NCI-H2081 treated with DMSO at 0.1 percent for 48 hours (cell line): ENCODE data around the gene M1AP.

Experiments
- DNase-seq: peaks from one replicate; lab custom pipeline; 2025; lab: John Stamatoyannopoulos, UW

Gene M1AP

GRCh38 chr2:74597410-74597809 lies 50.7 kb downstream of the M1AP start:
- peak; percentile 1 for DNase-seq

- no peak for DNase-seq
These were observed 51.5 kb downstream of the M1AP start for GRCh38 chr2:74596584-74596983.

GRCh38 chr2:74593826-74594772 lies 54.0 kb downstream of the M1AP start:
- no peak for DNase-seq

GRCh38 chr2:74588664-74589063 lies 59.5 kb downstream of the M1AP start:
- no peak for DNase-seq

GRCh38 chr2:74587664-74588277 lies 60.4 kb downstream of the M1AP start:
- DNase-seq: peak; percentile 39

- DNase-seq: no peak
These were observed 62.5 kb downstream of the M1AP start for GRCh38 chr2:74585406-74586185.

GRCh38 chr2:74584088-74584645 lies 64.0 kb downstream of the M1AP start:
- DNase-seq: no peak

- DNase-seq: no peak
These were observed 64.6 kb downstream of the M1AP start for GRCh38 chr2:74583504-74583903.

- DNase-seq: no peak
These were observed 65.9 kb downstream of the M1AP start for GRCh38 chr2:74582184-74582583.

GRCh38 chr2:74581463-74581862 lies 66.7 kb downstream of the M1AP start:
- no peak for DNase-seq

GRCh38 chr2:74578408-74578807 lies 69.7 kb downstream of the M1AP start:
- DNase-seq: no peak

GRCh38 chr2:74577448-74577847 lies 70.7 kb downstream of the M1AP start:
- DNase-seq: no peak

GRCh38 chr2:74576863-74577229 lies 71.3 kb downstream of the M1AP start:
- no peak for DNase-seq

GRCh38 chr2:74576211-74576862 lies 71.8 kb downstream of the M1AP start:
- no peak for DNase-seq

- no peak for DNase-seq
These were observed 72.8 kb downstream of the M1AP start for GRCh38 chr2:74575320-74575719.

- no peak for DNase-seq
These were observed 74.2 kb downstream of the M1AP start for GRCh38 chr2:74573747-74574562.

GRCh38 chr2:74572178-74572925 lies 75.8 kb downstream of the M1AP start:
- no peak for DNase-seq

- DNase-seq: no peak
These were observed 77.1 kb downstream of the M1AP start for GRCh38 chr2:74571058-74571457.

- no peak for DNase-seq
These were observed 78.4 kb downstream of the M1AP start for GRCh38 chr2:74569686-74570085.

GRCh38 chr2:74567881-74568280 lies 80.2 kb downstream of the M1AP start:
- DNase-seq: no peak
